H1 (cell line): ENCODE measurements around the gene KRTAP1-3.
"Not testable (repeated sequence)": the region's sequence is repeated elsewhere in the genome, so short reads cannot be mapped to it uniquely, and the experiment has no call there.

Experiments used
- ATF2 ChIP-seq: IDR thresholded peaks from 2 replicates; pipeline ENCODE4 v1.6.1; 2012; ENCODE audit warnings: low read length, inconsistent platforms
- CEBPB ChIP-seq: IDR thresholded peaks from 2 replicates; pipeline ENCODE4 v1.6.1; 2012; ENCODE audit warnings: low read depth, low read length
- CHD1 ChIP-seq: IDR thresholded peaks from 2 replicates; pipeline ENCODE4 v1.6.1; 2012; ENCODE audit warnings: low read depth, low read length, improper control_type of control experiment
- EP300 ChIP-seq, 2 experiments: IDR thresholded peaks; 1 replicate in 1 of 2; 2 replicates in 1 of 2; pipeline ENCODE4 v1.6.1; 2011 to 2012; ENCODE audit warnings: low read depth in 2 of 2, low read length in 2 of 2, mild to moderate bottlenecking in 2 of 2, borderline replicate concordance in 1 of 2, inconsistent platforms in 1 of 2, moderate library complexity in 1 of 2
- EZH2 ChIP-seq: fragments of 200-600 bp; sonication (generic); IDR thresholded peaks from 2 replicates; pipeline ENCODE4 v1.7.1; 2012; ENCODE audit warnings: low read depth, mild to moderate bottlenecking, moderate library complexity, low read length, inconsistent platforms; ENCODE audit not compliant: severe bottlenecking
- FOSL1 ChIP-seq: IDR thresholded peaks from 2 replicates; pipeline ENCODE4 v1.6.1; 2011; ENCODE audit warnings: mild to moderate bottlenecking, low read depth, low read length, moderate library complexity; ENCODE audit not compliant: insufficient read depth
- GTF2F1 ChIP-seq: IDR thresholded peaks from 2 replicates; pipeline ENCODE4 v1.6.1; 2012; ENCODE audit warnings: low read depth, low read length, improper control_type of control experiment, borderline replicate concordance
- TEAD4 ChIP-seq: IDR thresholded peaks from 2 replicates; pipeline ENCODE4 v1.6.1; 2012; ENCODE audit warnings: low read depth, low read length, inconsistent platforms, mixed read lengths
- TF ChIP-seq, protein P1 (sequence below), 3 experiments: IDR thresholded peaks; 1 replicate in 2 of 3; 2 replicates in 1 of 3; pipeline versions ENCODE4 v1.5.1 to v1.6.1; 2011; ENCODE audit warnings: low read length in 3 of 3, mild to moderate bottlenecking in 3 of 3, inconsistent platforms in 2 of 3, low read depth in 1 of 3, moderate library complexity in 1 of 3; ENCODE audit not compliant: insufficient read depth in 1 of 3; ENCODE audit errors: control extremely low read depth in 1 of 3

GRCh38 chr17:41084100-41084856, 49.6 kb upstream of the KRTAP1-3 start, which contains the start of gene KRTAP4-7:
- TF ChIP-seq, protein P1, sequence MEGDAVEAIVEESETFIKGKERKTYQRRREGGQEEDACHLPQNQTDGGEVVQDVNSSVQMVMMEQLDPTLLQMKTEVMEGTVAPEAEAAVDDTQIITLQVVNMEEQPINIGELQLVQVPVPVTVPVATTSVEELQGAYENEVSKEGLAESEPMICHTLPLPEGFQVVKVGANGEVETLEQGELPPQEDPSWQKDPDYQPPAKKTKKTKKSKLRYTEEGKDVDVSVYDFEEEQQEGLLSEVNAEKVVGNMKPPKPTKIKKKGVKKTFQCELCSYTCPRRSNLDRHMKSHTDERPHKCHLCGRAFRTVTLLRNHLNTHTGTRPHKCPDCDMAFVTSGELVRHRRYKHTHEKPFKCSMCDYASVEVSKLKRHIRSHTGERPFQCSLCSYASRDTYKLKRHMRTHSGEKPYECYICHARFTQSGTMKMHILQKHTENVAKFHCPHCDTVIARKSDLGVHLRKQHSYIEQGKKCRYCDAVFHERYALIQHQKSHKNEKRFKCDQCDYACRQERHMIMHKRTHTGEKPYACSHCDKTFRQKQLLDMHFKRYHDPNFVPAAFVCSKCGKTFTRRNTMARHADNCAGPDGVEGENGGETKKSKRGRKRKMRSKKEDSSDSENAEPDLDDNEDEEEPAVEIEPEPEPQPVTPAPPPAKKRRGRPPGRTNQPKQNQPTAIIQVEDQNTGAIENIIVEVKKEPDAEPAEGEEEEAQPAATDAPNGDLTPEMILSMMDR (IDR thresholded peaks at IDR 0.05; ENCODE audit: control extremely low read depth in 1 of 3, insufficient read depth in 1 of 3, low read depth in 1 of 3, low read length in 3 of 3): not testable (repeated sequence)
- TF ChIP-seq ATF2; CEBPB; FOSL1; EZH2; CHD1; GTF2F1; TEAD4; EP300 (IDR thresholded peaks at IDR 0.05; ENCODE audit: borderline replicate concordance in 1 of 2, low read depth in 2 of 2, low read length in 2 of 2): not testable (repeated sequence)
